Ishikawa (cell line): ENCODE measurements around the gene PRCD.

Experiments used
- CEBPB ChIP-seq: IDR thresholded peaks from 2 replicates; pipeline ENCODE4 v1.6.1; 2012
- CREB1 ChIP-seq: IDR thresholded peaks from 2 replicates; pipeline ENCODE4 v1.6.1; 2012; ENCODE audit warnings: low read depth
- FOXM1 ChIP-seq: IDR thresholded peaks from 2 replicates; pipeline ENCODE4 v1.6.1; 2012; ENCODE audit warnings: low read depth, borderline replicate concordance
- RAD21 ChIP-seq: IDR thresholded peaks from 2 replicates; pipeline ENCODE4 v1.6.1; 2012; ENCODE audit warnings: low read depth
- REST ChIP-seq: IDR thresholded peaks from 2 replicates; pipeline ENCODE4 v1.6.1; 2012; ENCODE audit warnings: low read depth, mild to moderate bottlenecking
- TAF1 ChIP-seq: IDR thresholded peaks from 2 replicates; pipeline ENCODE4 v1.6.1; 2012; ENCODE audit warnings: low read depth, mild to moderate bottlenecking
- TCF12 ChIP-seq: IDR thresholded peaks from 2 replicates; pipeline ENCODE4 v1.6.1; 2012; ENCODE audit warnings: low read depth
- TEAD4 ChIP-seq: IDR thresholded peaks from 2 replicates; pipeline ENCODE4 v1.6.1; 2012
- YY1 ChIP-seq: IDR thresholded peaks from 2 replicates; pipeline ENCODE4 v1.6.1; 2012; ENCODE audit warnings: low read depth
- ZBTB7A ChIP-seq: IDR thresholded peaks from 2 replicates; pipeline ENCODE4 v1.6.1; 2012; ENCODE audit warnings: low read depth
- TF ChIP-seq, protein P1 (sequence below): IDR thresholded peaks from 2 replicates; pipeline ENCODE4 v1.6.1; 2012
- TF ChIP-seq, protein P2 (sequence below): IDR thresholded peaks from 2 replicates; pipeline ENCODE4 v1.6.1; 2012

DNA sequence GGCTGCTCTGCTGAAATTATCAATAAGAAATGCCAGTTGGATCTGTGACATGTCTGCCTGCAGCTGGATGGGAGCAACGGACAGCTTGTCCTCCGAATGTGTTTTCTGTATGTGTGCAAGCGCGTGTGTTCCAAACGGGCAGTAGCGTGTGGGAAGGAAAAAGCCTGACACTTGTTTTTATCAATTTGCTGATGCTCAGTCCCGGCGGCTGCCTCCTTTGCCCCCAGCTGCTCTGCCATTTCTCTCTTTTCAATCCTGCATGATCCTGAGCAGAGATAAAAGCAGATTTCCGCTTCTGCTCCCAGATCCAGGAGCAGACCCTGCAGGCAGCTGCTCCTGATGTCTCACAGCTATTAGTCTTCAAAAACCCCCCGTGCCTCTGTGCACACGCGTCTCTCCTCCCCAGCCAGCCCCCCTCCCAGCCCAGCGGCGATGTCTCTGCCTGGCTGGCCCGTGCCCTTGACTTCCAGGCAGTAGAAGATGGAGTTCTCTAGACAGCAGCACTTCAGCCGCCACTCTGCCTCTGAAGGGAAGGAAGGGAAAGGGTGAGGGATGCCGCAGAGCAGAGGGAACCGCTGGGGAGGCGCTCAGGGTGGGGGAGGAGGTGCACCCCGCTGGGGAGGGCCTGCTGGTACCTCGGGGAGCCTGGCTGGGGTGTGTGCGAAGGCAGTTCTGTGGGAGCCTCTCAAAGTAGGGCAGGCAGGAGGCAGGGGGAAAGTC, 4.1 kb downstream of the PRCD start:
- no peak for TF ChIP-seq REST
- no peak for TF ChIP-seq TCF12
- TF ChIP-seq TAF1: no peak
- TF ChIP-seq, protein P1, sequence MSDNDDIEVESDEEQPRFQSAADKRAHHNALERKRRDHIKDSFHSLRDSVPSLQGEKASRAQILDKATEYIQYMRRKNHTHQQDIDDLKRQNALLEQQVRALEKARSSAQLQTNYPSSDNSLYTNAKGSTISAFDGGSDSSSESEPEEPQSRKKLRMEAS: no peak
- no peak for TF ChIP-seq TEAD4
- no peak for TF ChIP-seq RAD21
- TF ChIP-seq CEBPB: no peak
- no peak for TF ChIP-seq CREB1
- TF ChIP-seq, protein P2, sequence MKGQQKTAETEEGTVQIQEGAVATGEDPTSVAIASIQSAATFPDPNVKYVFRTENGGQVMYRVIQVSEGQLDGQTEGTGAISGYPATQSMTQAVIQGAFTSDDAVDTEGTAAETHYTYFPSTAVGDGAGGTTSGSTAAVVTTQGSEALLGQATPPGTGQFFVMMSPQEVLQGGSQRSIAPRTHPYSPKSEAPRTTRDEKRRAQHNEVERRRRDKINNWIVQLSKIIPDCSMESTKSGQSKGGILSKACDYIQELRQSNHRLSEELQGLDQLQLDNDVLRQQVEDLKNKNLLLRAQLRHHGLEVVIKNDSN: no peak
- TF ChIP-seq YY1: no peak
- TF ChIP-seq FOXM1: no peak
- TF ChIP-seq ZBTB7A: no peak
